K562 (cell line): ENCODE data around the gene MED13L. TPM values are rescaled to one million over a fixed set of nuclear protein-coding genes. Genes with fewer than 3 reads are reported as not detected.

Experiments used
- ARID2 ChIP-seq: fragments of 450-650 bp; IDR thresholded peaks from 2 replicates; pipeline ENCODE4 v1.6.1; 2017; ENCODE audit warnings: antibody characterized with exemption, mild to moderate bottlenecking
- ASH1L ChIP-seq: fragments of 450-650 bp; IDR thresholded peaks from 2 replicates; pipeline ENCODE4 v1.6.1; 2018; ENCODE audit warnings: borderline replicate concordance, mild to moderate bottlenecking, low read depth; ENCODE audit not compliant: partially characterized antibody
- CAMTA2 ChIP-seq: fragments of 250-450 bp; sonication (Bioruptor Pico); conservative IDR thresholded peaks from 2 replicates; pipeline ENCODE4 v1.5.1; 2022
- CREB3L1 ChIP-seq: fragments of 450-650 bp; IDR thresholded peaks from 2 replicates; pipeline ENCODE4 v1.6.1; 2014; ENCODE audit warnings: low read depth, mild to moderate bottlenecking, moderate library complexity, borderline replicate concordance
- DEAF1 ChIP-seq: fragments of 450-650 bp; formaldehyde crosslinking; IDR thresholded peaks from 2 replicates; pipeline ENCODE4 v1.4.0; 2020; ENCODE audit warnings: mild to moderate bottlenecking, moderate library complexity
- EWSR1 ChIP-seq: fragments of 450-650 bp; IDR thresholded peaks from 2 replicates; pipeline ENCODE4 v1.6.1; 2018; ENCODE audit warnings: borderline replicate concordance, mild to moderate bottlenecking, low read depth, moderate library complexity; ENCODE audit not compliant: partially characterized antibody
- MYBL2 ChIP-seq, 2 experiments: fragments of 450-650 bp in 1 of 2; sonication (generic) in 1 of 2; formaldehyde crosslinking in 1 of 2; IDR thresholded peaks; 2 replicates each; pipeline versions ENCODE4 v1.6.1 to v1.8.1; 2017 to 2022; ENCODE audit warnings: borderline replicate concordance in 1 of 2, inconsistent platforms in 1 of 2, low read depth in 1 of 2, mild to moderate bottlenecking in 1 of 2, missing genetic modification reagents in 1 of 2, moderate library complexity in 1 of 2
- RBFOX2 ChIP-seq: fragments of 200-400 bp; formaldehyde crosslinking; IDR thresholded peaks from 2 replicates; pipeline ENCODE4 v1.6.1; 2017; ENCODE audit warnings: low read depth, mild to moderate bottlenecking, low read length, moderate library complexity
- REST ChIP-seq, 2 experiments: fragments of 450-650 bp; formaldehyde crosslinking in 1 of 2; IDR thresholded peaks; 2 replicates each; pipeline versions ENCODE4 v1.4.0 to v1.6.1; 2014 to 2020; ENCODE audit warnings: mild to moderate bottlenecking in 2 of 2, borderline replicate concordance in 1 of 2, low read depth in 1 of 2
- XRCC3 ChIP-seq: fragments of 450-650 bp; IDR thresholded peaks from 2 replicates; pipeline ENCODE4 v1.6.1; 2017; ENCODE audit warnings: mild to moderate bottlenecking, moderate library complexity
- ZNF561 ChIP-seq: fragments of 450-650 bp; formaldehyde crosslinking; conservative IDR thresholded peaks from 2 replicates; pipeline ENCODE4 v1.4.0; 2020; ENCODE audit warnings: mild to moderate bottlenecking, moderate library complexity
- polyA plus RNA-seq, 8 experiments: library from polyadenylated mRNA; depleted of rRNA in 4 of 8; stranded (reverse) in 5 of 8; unstranded in 3 of 8; fragments of >200 nt; fragmentation: Nextera tagmentation in 2 of 8; fragmentation: Illumina TruSeq in 1 of 8; extraction: Ambion mirVana in 2 of 8; extraction: Trizol in 1 of 8; gene quantifications; 2 replicates each; pipeline versions ENCODE4 v1.2.1 to v1.2.3, GENCODE V29; 2011 to 2014; ENCODE audit warnings: inconsistent platforms in 1 of 8, missing spikeins in 1 of 8
- total RNA-seq, 7 experiments: library from RNA; depleted of rRNA in 6 of 7; stranded (reverse); fragments of >200 nt in 6 of 7; fragmentation: Illumina TruSeq in 2 of 7; extraction: Trizol in 2 of 7; gene quantifications; 2 replicates each; pipeline versions ENCODE4 v1.2.1 to v1.2.3, GENCODE V29; 2011 to 2021; ENCODE audit warnings: low replicate concordance in 1 of 7

Gene MED13L
- total and polyA plus RNA-seq, 9 of the 15 experiments (the other 6 are each of a cell fraction or from before 2014, with no cell fraction given), result 13.4 to 90.3 (median 36.9) TPM

GRCh38 chr12:116141110-116141832 lies 136.2 kb downstream of the MED13L start (continued):
- TF ChIP-seq REST (IDR thresholded peaks at IDR 0.05; ENCODE audit: borderline replicate concordance) (peak; percentile 10; the same call in 1 of the 2 replicates), REST (CRISPR knock-in tag; IDR thresholded peaks at IDR 0.05; ENCODE audit: low read depth) (no peak), RBFOX2 (no peak), CAMTA2 (CRISPR knock-in tag) (no peak), XRCC3 (no peak), EWSR1 (no peak), CREB3L1 (no peak), DEAF1 (CRISPR knock-in tag) (0 out of 2 replicates have a peak, but pooled peaks have one; percentile 12), ARID2 (no peak), ZNF561 (CRISPR knock-in tag) (no peak), MYBL2 (IDR thresholded peaks at IDR 0.05; ENCODE audit: low read depth) (no peak), MYBL2 (CRISPR knock-in tag; IDR thresholded peaks at IDR 0.05; ENCODE audit: borderline replicate concordance) (no peak), ASH1L (no peak)
